B cell (primary cell): ENCODE results near the gene CDC45. TPM values are rescaled to one million over a fixed set of nuclear protein-coding genes. Genes with fewer than 3 reads are reported as not detected.

Source experiments
- ATAC-seq: fragments of 200-7000 bp; cut with Tn5 transposase; one replicate; pipeline ENCODE4 v1.10.0; 2021; ENCODE audit warnings: low read depth, mild to moderate bottlenecking, moderate number of reproducible peaks, moderate library complexity
- CTCF ChIA-PET: fragments of 350-600 bp; sonication (Branson Sonifier 250); formaldehyde crosslinking; loops from one replicate; lab custom pipeline; 2021; ENCODE audit warnings: antibody characterized with exemption, inconsistent platforms; lab: Charles Lee
- POLR2A ChIA-PET: fragments of 350-600 bp; sonication (Branson Sonifier 250); formaldehyde crosslinking; loops from one replicate; lab custom pipeline; 2021; ENCODE audit warnings: antibody characterized with exemption; lab: Charles Lee
- DNase-seq: peaks from one replicate; pipeline ENCODE4 v3.0.0; 2013
- H2AFZ ChIP-seq: 2 replicates; pipeline ENCODE4 v1.6.1; 2012; ENCODE audit warnings: mild to moderate bottlenecking, low read depth, low read length; ENCODE audit not compliant: insufficient read depth, poor library complexity, severe bottlenecking
- H3K27ac ChIP-seq, 2 donors: 1 replicate in 1 of 2; 2 replicates in 1 of 2; pipeline ENCODE4 v1.5.1; 2012 to 2013; ENCODE audit warnings: low read length in 2 of 2, mild to moderate bottlenecking in 2 of 2, moderate library complexity in 1 of 2
- H3K27me3 ChIP-seq, 4 experiments: fragments of 200-600 bp in 1 of 4; sonication (generic) in 1 of 4; replicated peaks in 1 of 4; 1 replicate in 2 of 4; 2 replicates in 2 of 4; pipeline versions ENCODE4 v1.6.1 to v1.7.0; 2013 to 2016; ENCODE audit warnings: low read length in 3 of 4, mild to moderate bottlenecking in 2 of 4, mixed read lengths in 1 of 4, moderate library complexity in 1 of 4; ENCODE audit not compliant: insufficient read depth in 4 of 4, control insufficient read depth in 3 of 4; ENCODE audit errors: control extremely low read depth in 1 of 4
- H3K36me3 ChIP-seq, 2 experiments: replicated peaks in 1 of 2; 1 replicate in 1 of 2; 2 replicates in 1 of 2; pipeline versions ENCODE4 v1.6.1 to v1.7.1; 2013; ENCODE audit warnings: low read length in 1 of 2; ENCODE audit not compliant: insufficient read depth in 2 of 2, control insufficient read depth in 1 of 2; ENCODE audit errors: control extremely low read depth in 1 of 2, extremely low read depth in 1 of 2
- H3K4me1 ChIP-seq, 2 donors: fragments of 200-600 bp in 1 of 2; sonication (generic) in 1 of 2; 1 replicate in 1 of 2; 2 replicates in 1 of 2; pipeline versions ENCODE4 v1.5.1 to v1.6.1; 2013 to 2017; ENCODE audit warnings: low read length in 2 of 2; ENCODE audit not compliant: control insufficient read depth in 2 of 2, insufficient read depth in 2 of 2
- H3K4me2 ChIP-seq: replicated peaks from 2 replicates; pipeline ENCODE3; 2012; ENCODE audit warnings: mild to moderate bottlenecking, low read depth, low read length; ENCODE audit not compliant: poor library complexity, severe bottlenecking
- H3K4me3 ChIP-seq, 5 experiments: fragments of 200-600 bp in 1 of 5; sonication (generic) in 1 of 5; 1 replicate in 3 of 5; 2 replicates in 2 of 5; pipeline versions ENCODE4 v1.5.1 to v1.7.0; 2011 to 2016; ENCODE audit warnings: low read length in 4 of 5, mild to moderate bottlenecking in 4 of 5, low read depth in 2 of 5, control low read depth in 1 of 5, moderate library complexity in 1 of 5; ENCODE audit not compliant: insufficient read depth in 1 of 5; ENCODE audit errors: control extremely low read depth in 1 of 5, extremely low read depth in 1 of 5
- H3K79me2 ChIP-seq: fragments of 200-600 bp; sonication (generic); one replicate; pipeline ENCODE4 v1.6.0; 2016; ENCODE audit warnings: low read length; ENCODE audit not compliant: control insufficient read depth, insufficient read depth
- H3K9ac ChIP-seq: fragments of 200-600 bp; sonication (generic); 2 replicates; pipeline ENCODE4 v1.6.1; 2017; ENCODE audit warnings: mild to moderate bottlenecking, low read length, moderate library complexity
- H3K9me3 ChIP-seq, 3 donors: one replicate each; pipeline versions ENCODE4 v1.6.1 to v1.7.1; 2013; ENCODE audit warnings: low read length in 2 of 3; ENCODE audit not compliant: control insufficient read depth in 2 of 3, insufficient read depth in 1 of 3; ENCODE audit errors: control extremely low read depth in 1 of 3
- H4K20me1 ChIP-seq: 2 replicates; pipeline ENCODE4 v1.6.0; 2012; ENCODE audit warnings: mild to moderate bottlenecking, low read length; ENCODE audit not compliant: insufficient read depth, control insufficient read depth, poor library complexity, severe bottlenecking
- H3K27ac Mint-ChIP-seq: one replicate; pipeline ENCODE4 v1.8.0; 2021; ENCODE audit warnings: mixed read lengths
- H3K27me3 Mint-ChIP-seq: one replicate; pipeline ENCODE4 v1.8.0; 2021; ENCODE audit warnings: mixed read lengths
- H3K4me1 Mint-ChIP-seq: one replicate; pipeline ENCODE4 v1.8.0; 2021; ENCODE audit warnings: mixed read lengths
- H3K4me3 Mint-ChIP-seq: one replicate; pipeline ENCODE4 v1.8.0; 2021; ENCODE audit warnings: mixed read lengths
- H3K9me3 Mint-ChIP-seq: one replicate; pipeline ENCODE4 v1.8.0; 2022; ENCODE audit warnings: mixed read lengths; ENCODE audit not compliant: insufficient read depth
- CTCF ChIP-seq: fragments of 200-600 bp; IDR thresholded peaks from one replicate; pipeline ENCODE4 v1.8.0; 2022; ENCODE audit warnings: antibody characterized with exemption, mild to moderate bottlenecking
- EZH2 ChIP-seq: IDR thresholded peaks from 2 replicates; pipeline ENCODE4 v1.6.1; 2012; ENCODE audit warnings: borderline replicate concordance, low read depth, mild to moderate bottlenecking, moderate library complexity, low read length; ENCODE audit not compliant: insufficient read depth, poor library complexity, severe bottlenecking
- WGBS: methylation state at CpG from one replicate; pipeline ENCODE4 v1.1.5; 2013; ENCODE audit warnings: missing lambda C conversion rate; ENCODE audit not compliant: insufficient coverage; 5-methylcytosine and 5-hydroxymethylcytosine counted together
- intact Hi-C: fragments of 100-400 bp; cut with micrococcal nuclease; formaldehyde crosslinking; loops from one replicate; pipeline ENCODE4 v1.10.0; 2022
- polyA plus RNA-seq: library from polyadenylated mRNA; depleted of rRNA; stranded (reverse); fragments of >200 nt; gene quantifications from 2 replicates; pipeline ENCODE4 v1.2.3, GENCODE V29; 2012
- total RNA-seq, 2 donors: library from RNA; stranded (reverse); fragments of 120-200 nt in 1 of 2; gene quantifications; 1 replicate in 1 of 2; 2 replicates in 1 of 2; pipeline versions ENCODE4 v1.2.3 to v1.2.4, GENCODE V29; 2013 to 2022

CDC45 gene
- total and polyA plus RNA-seq, 2 donors (not counting 1 experiment from before 2014, with no cell fraction given): 0.49 to 1.4 TPM

- no peaks in the 10 kb centered on the region for H3K27me3 ChIP-seq
- H2AFZ ChIP-seq: no peak overlapping the region
- POLR2A ChIA-PET: no interaction called here
- intact Hi-C loops: no loop called here
- H3K9ac ChIP-seq: no peak overlapping the region
- H3K27ac ChIP-seq: no peak overlapping the region
- CTCF ChIA-PET: no interaction called here
- Mint-ChIP-seq H3K4me1 (peaks cover 32% of the 10 kb centered on the region), H3K27me3 (no peaks in the 10 kb centered on the region), H3K4me3 (no peak overlapping the region), H3K27ac (no peak overlapping the region), H3K9me3 (no peaks in the 10 kb centered on the region)
- peaks cover 4 to 38% of the 10 kb centered on the region in 2 experiments for H3K36me3 ChIP-seq
- H3K4me3 ChIP-seq: no peak overlapping the region
- ATAC-seq: no peak
- H4K20me1 ChIP-seq: peaks cover 22% of the 10 kb centered on the region
- peaks cover 67% of the 10 kb centered on the region for H3K79me2 ChIP-seq
- no peak overlapping the region for H3K4me2 ChIP-seq
- 82% methylated on average over 2 of the region's 2 CpGs for WGBS
- no peaks in the 10 kb centered on the region for H3K9me3 ChIP-seq
- TF ChIP-seq EZH2: no peak
- TF ChIP-seq CTCF: no peak
- no peak for DNase-seq
- peaks cover 8 to 11% of the 10 kb centered on the region in 2 donors for H3K4me1 ChIP-seq
Observed at GRCh38 chr22:19442166-19442565, 37.6 kb upstream of the CDC45 start.

GRCh38 chr22:19443544-19444211 is 36.0 kb upstream of the CDC45 start:
- Histone ChIP-seq H3K27me3 (no peaks in the 10 kb centered on the region), H3K27ac (no peak overlapping the region), H3K9me3 (no peaks in the 10 kb centered on the region), H2AFZ (no peak overlapping the region), H3K4me1 (peaks cover 12 to 19% of the 10 kb centered on the region in 2 donors), H4K20me1 (peaks cover 22% of the 10 kb centered on the region), H3K79me2 (peaks cover 76% of the 10 kb centered on the region), H3K4me2 (no peak overlapping the region), H3K4me3 (no peak overlapping the region), H3K36me3 (peaks cover 0 to 38% of the 10 kb centered on the region in 2 experiments), H3K9ac (no peak overlapping the region)
- Mint-ChIP-seq H3K4me3 (no peak overlapping the region), H3K9me3 (no peaks in the 10 kb centered on the region), H3K27ac (no peak overlapping the region), H3K27me3 (no peaks in the 10 kb centered on the region), H3K4me1 (peaks cover 41% of the 10 kb centered on the region)
- TF ChIP-seq CTCF: no peak
- no peak for TF ChIP-seq EZH2
- ChIA-PET POLR2A (interaction anchor here (4.5 kb wide), 1 partner anchor 10 kb away, joined by 29 read pairs; the partner anchor contains the start of genes HIRA and MRPL40), CTCF (interaction anchor here (1.6 kb wide), 1 partner anchor 145 kb away, joined by 4 read pairs; no protein-coding TSS in a partner anchor)
- 85% methylated on average over 7 of the region's 7 CpGs for WGBS
- intact Hi-C loops: no loop called here
- DNase-seq (no peak), ATAC-seq (no peak)
